Fibroblast of lung (primary cell): ENCODE data around the gene CCNY. TPM values are rescaled to one million over a fixed set of nuclear protein-coding genes. Genes with fewer than 3 reads are reported as not detected.

Experiments
- DNase-seq, 2 donors: peaks; one replicate each; pipeline versions ENCODE4 v3.0.0 to v3.0.0-alpha.2; 2010; ENCODE audit warnings: low read depth in 2 of 2
- H2AFZ ChIP-seq: 2 replicates; pipeline ENCODE4 v1.5.1; 2012; ENCODE audit warnings: low read length, control low read depth, inconsistent platforms
- H3K27ac ChIP-seq: 2 replicates; pipeline ENCODE4 v1.5.1; 2011; ENCODE audit warnings: low read length, control low read depth; ENCODE audit not compliant: insufficient read depth
- H3K27me3 ChIP-seq: 2 replicates; pipeline ENCODE4 v1.5.1; 2011; ENCODE audit warnings: mild to moderate bottlenecking, low read length; ENCODE audit not compliant: control insufficient read depth, insufficient read depth
- H3K36me3 ChIP-seq: 2 replicates; pipeline ENCODE4 v1.5.1; 2011; ENCODE audit warnings: low read length; ENCODE audit not compliant: control insufficient read depth, insufficient read depth
- H3K4me1 ChIP-seq: 2 replicates; pipeline ENCODE4 v1.5.1; 2011; ENCODE audit warnings: low read length; ENCODE audit not compliant: control insufficient read depth, insufficient read depth; ENCODE audit errors: extremely low read depth
- H3K4me2 ChIP-seq: 2 replicates; pipeline ENCODE4 v1.5.1; 2011; ENCODE audit warnings: low read length, control low read depth; ENCODE audit not compliant: insufficient read depth; ENCODE audit errors: extremely low read depth
- H3K4me3 ChIP-seq, 4 experiments: fragments of 200-600 bp in 1 of 4; sonication (generic) in 1 of 4; replicated peaks in 1 of 4; 2 replicates each; pipeline ENCODE4 v1.5.1; 2011 to 2016; ENCODE audit warnings: low read length in 4 of 4, low read depth in 3 of 4, mild to moderate bottlenecking in 3 of 4, control low read depth in 2 of 4, inconsistent platforms in 1 of 4, mixed read lengths in 1 of 4; ENCODE audit not compliant: insufficient read depth in 1 of 4; ENCODE audit errors: control extremely low read depth in 1 of 4
- H3K79me2 ChIP-seq: 2 replicates; pipeline ENCODE4 v1.5.1; 2012; ENCODE audit warnings: mild to moderate bottlenecking, low read length, inconsistent platforms; ENCODE audit not compliant: control insufficient read depth, insufficient read depth
- H3K9ac ChIP-seq: 2 replicates; pipeline ENCODE4 v1.5.1; 2011; ENCODE audit warnings: mild to moderate bottlenecking, low read length, control low read depth; ENCODE audit not compliant: insufficient read depth
- H3K9me3 ChIP-seq: 2 replicates; pipeline ENCODE4 v1.5.1; 2012; ENCODE audit warnings: low read depth, low read length; ENCODE audit not compliant: control insufficient read depth, insufficient read depth
- H4K20me1 ChIP-seq: 2 replicates; pipeline ENCODE4 v1.5.1; 2011; ENCODE audit warnings: low read length; ENCODE audit not compliant: control insufficient read depth, insufficient read depth; ENCODE audit errors: extremely low read depth
- CTCF ChIP-seq, 2 donors: IDR thresholded peaks in 1 of 2; conservative IDR thresholded peaks in 1 of 2; 1 replicate in 1 of 2; 2 replicates in 1 of 2; pipeline ENCODE4 v1.5.1; 2011 to 2012; ENCODE audit warnings: low read length in 2 of 2, control low read depth in 1 of 2, inconsistent platforms in 1 of 2, low read depth in 1 of 2, mild to moderate bottlenecking in 1 of 2
- EZH2 ChIP-seq: IDR thresholded peaks from 2 replicates; pipeline ENCODE4 v1.5.1; 2012; ENCODE audit warnings: low read length, control low read depth, mild to moderate bottlenecking; ENCODE audit errors: missing control alignments
- polyA plus RNA-seq, 2 donors: library from polyadenylated mRNA; depleted of rRNA in 1 of 2; stranded (reverse) in 1 of 2; unstranded in 1 of 2; fragments of >200 nt; gene quantifications; 2 replicates each; pipeline ENCODE4 v1.2.1, GENCODE V29; 2011 to 2012; ENCODE audit warnings: missing spikeins in 1 of 2
- total RNA-seq: library from RNA; depleted of rRNA; stranded (reverse); fragments of >200 nt; gene quantifications from 2 replicates; pipeline ENCODE4 v1.2.1, GENCODE V29; 2014

CCNY gene
- total and polyA plus RNA-seq, 2 donors (not counting 1 experiment from before 2014, with no cell fraction given): 34.7 to 66.4 TPM

- Histone ChIP-seq H3K27me3 (no peaks in the 10 kb centered on the region), H3K9me3 (no peaks in the 10 kb centered on the region), H3K27ac (no peak overlapping the region), H3K4me2 (no peak overlapping the region), H2AFZ (no peak overlapping the region), H3K4me1 (peaks cover 10% of the 10 kb centered on the region), H3K36me3 (no peaks in the 10 kb centered on the region), H3K79me2 (peaks cover 48% of the 10 kb centered on the region), H4K20me1 (peaks cover 2% of the 10 kb centered on the region), H3K9ac (no peak overlapping the region), H3K4me3 (no peak overlapping the region)
- no peak for DNase-seq
- TF ChIP-seq EZH2 (no peak), CTCF (conservative IDR thresholded peaks at IDR 0.05 in 1 of 2, IDR thresholded peaks at IDR 0.05 in 1 of 2; ENCODE audit: low read depth in 1 of 2, low read length in 2 of 2) (no peak)
These were observed 119.9 kb downstream of the CCNY start for GRCh38 chr10:35456153-35456720.

GRCh38 chr10:35456784-35457183, 120.5 kb downstream of the CCNY start:
- no peaks in the 10 kb centered on the region for H3K27me3 ChIP-seq
- no peak overlapping the region for H3K9ac ChIP-seq
- no peak overlapping the region for H3K4me2 ChIP-seq
- no peaks in the 10 kb centered on the region for H3K36me3 ChIP-seq
- no peak for DNase-seq
- no peaks in the 10 kb centered on the region for H3K9me3 ChIP-seq
- peaks cover 45% of the 10 kb centered on the region for H3K79me2 ChIP-seq
- peaks cover 2% of the 10 kb centered on the region for H4K20me1 ChIP-seq
- H3K4me3 ChIP-seq: no peak overlapping the region
- H3K4me1 ChIP-seq: peaks cover 10% of the 10 kb centered on the region
- no peak for TF ChIP-seq EZH2
- no peak for TF ChIP-seq CTCF (conservative IDR thresholded peaks at IDR 0.05 in 1 of 2, IDR thresholded peaks at IDR 0.05 in 1 of 2; ENCODE audit: low read depth in 1 of 2, low read length in 2 of 2)
- H2AFZ ChIP-seq: no peak overlapping the region
- no peak overlapping the region for H3K27ac ChIP-seq

- Histone ChIP-seq H3K27me3 (no peaks in the 10 kb centered on the region), H3K36me3 (no peaks in the 10 kb centered on the region), H3K79me2 (peaks cover 50% of the 10 kb centered on the region), H3K4me2 (no peak overlapping the region), H4K20me1 (peaks cover 2% of the 10 kb centered on the region), H3K4me3 (no peak overlapping the region), H3K27ac (no peak overlapping the region), H3K4me1 (peaks cover 10% of the 10 kb centered on the region), H2AFZ (no peak overlapping the region), H3K9ac (no peak overlapping the region), H3K9me3 (no peaks in the 10 kb centered on the region)
- TF ChIP-seq EZH2 (no peak), CTCF (conservative IDR thresholded peaks at IDR 0.05 in 1 of 2, IDR thresholded peaks at IDR 0.05 in 1 of 2; ENCODE audit: low read depth in 1 of 2, low read length in 2 of 2) (no peak)
- no peak for DNase-seq
These were observed 122.5 kb downstream of the CCNY start for GRCh38 chr10:35458500-35459448.
